Stimulated activated CD8-positive, alpha-beta memory T cell treated with anti-CD3 and anti-CD28 coated beads, Interleukin-12 subunit alpha, Interleukin-12 subunit beta, amount 100 ng/mL, for 24 hours (primary cell): Measurements from ENCODE around the gene EXTL1.
A peak's percentile ranks its signal among the peaks of the same experiment; 100 is the strongest.

Experiments
- DNase-seq: peaks from one replicate; pipeline ENCODE4 v3.0.0-alpha.2; 2020; ENCODE audit errors: extremely low read depth

EXTL1 gene

GRCh38 chr1:25996966-25997827 is 24.4 kb upstream of the EXTL1 start:
- DNase-seq = no peak

GRCh38 chr1:25997828-25998761 is 23.5 kb upstream of the EXTL1 start, which contains the start of gene PAFAH2:
TSS of gene PAFAH2 (minus strand) at chr1:25998063. CDS start at chr1:25990816, 7,247 bp downstream.
- peak; percentile 86 for DNase-seq

GRCh38 chr1:25999041-25999800 is 22.4 kb upstream of the EXTL1 start:
- DNase-seq = no peak

GRCh38 chr1:26003262-26003661 is 18.3 kb upstream of the EXTL1 start:
- no peak for DNase-seq

- DNase-seq = no peak
Measured at GRCh38 chr1:26003756-26004155, 17.8 kb upstream of the EXTL1 start.

- no peak for DNase-seq
Measured at GRCh38 chr1:26005434-26006105, 16.0 kb upstream of the EXTL1 start.

- no peak for DNase-seq
Measured at GRCh38 chr1:26006710-26007109, 14.9 kb upstream of the EXTL1 start.

- DNase-seq = no peak
Measured at GRCh38 chr1:26009796-26010447, 11.7 kb upstream of the EXTL1 start.

GRCh38 chr1:26010825-26011224 is 10.8 kb upstream of the EXTL1 start:
- no peak for DNase-seq

- no peak for DNase-seq
Measured at GRCh38 chr1:26012864-26013263, 8.7 kb upstream of the EXTL1 start.

- DNase-seq = no peak
Measured at GRCh38 chr1:26014179-26014578, 7.4 kb upstream of the EXTL1 start.

- no peak for DNase-seq
Measured at GRCh38 chr1:26015358-26015757, 6.2 kb upstream of the EXTL1 start.

- DNase-seq = no peak
Measured at GRCh38 chr1:26016258-26016952, 5.2 kb upstream of the EXTL1 start.

GRCh38 chr1:26016953-26017545 is 4.5 kb upstream of the EXTL1 start:
- DNase-seq = no peak

GRCh38 chr1:26017606-26018005 is 4.0 kb upstream of the EXTL1 start:
- no peak for DNase-seq

- DNase-seq = no peak
Measured at GRCh38 chr1:26019641-26020315, 1.8 kb upstream of the EXTL1 start.

- DNase-seq = no peak
Measured at GRCh38 chr1:26020330-26020768, 1.2 kb upstream of the EXTL1 start.

- DNase-seq = no peak
Measured at GRCh38 chr1:26020941-26021646, 481 bp upstream of the EXTL1 start.
